Measurements from ENCODE around the gene DENND10.

DENND10 gene

GRCh38 chr10:119061926-119062325, 42.0 kb upstream of the DENND10 start:
- Histone ChIP-seq H3K4me1 (no peaks in the 10 kb centered on the region), H3K4me3 (ENCODE audit: low read depth, low read length) (no peak overlapping the region), H3K27me3 (no peaks in the 10 kb centered on the region), H3K36me3 (peaks cover 94% of the 10 kb centered on the region), H3K9me3 (no peaks in the 10 kb centered on the region)
- no peak for TF ChIP-seq CTCF (IDR thresholded peaks at IDR 0.05; ENCODE audit: low read depth, low read length)
- no peak for DNase-seq

- DNase-seq, result no peak
- peaks cover 79% of the 10 kb centered on the region for H3K36me3 ChIP-seq
- TF ChIP-seq CTCF (IDR thresholded peaks at IDR 0.05; ENCODE audit: low read depth, low read length), result no peak
- H3K4me3 ChIP-seq (ENCODE audit: low read depth, low read length), result no peak overlapping the region
- H3K9me3 ChIP-seq, result no peaks in the 10 kb centered on the region
- no peaks in the 10 kb centered on the region for H3K4me1 ChIP-seq
- no peaks in the 10 kb centered on the region for H3K27me3 ChIP-seq
Measured at GRCh38 chr10:119070395-119071165, 33.3 kb upstream of the DENND10 start.

- peaks cover 5% of the 10 kb centered on the region; the same call in 1 of the 2 replicates for H3K4me1 ChIP-seq
- peaks cover 66% of the 10 kb centered on the region for H3K36me3 ChIP-seq
- H3K4me3 ChIP-seq (ENCODE audit: low read depth, low read length), result no peak overlapping the region
Measured at GRCh38 chr10:119073584-119073983, 30.3 kb upstream of the DENND10 start.

GRCh38 chr10:119078422-119079179, 25.3 kb upstream of the DENND10 start:
- Histone ChIP-seq H3K4me3 (ENCODE audit: low read depth, low read length) (peak overlapping the region; percentile 96), H3K4me1 (peaks cover 5% of the 10 kb centered on the region; the same call in 1 of the 2 replicates), H3K27me3 (no peaks in the 10 kb centered on the region), H3K36me3 (peaks cover 39% of the 10 kb centered on the region), H3K9me3 (no peaks in the 10 kb centered on the region)
- TF ChIP-seq CTCF (IDR thresholded peaks at IDR 0.05; ENCODE audit: low read depth, low read length), result no peak
- no peak for DNase-seq

More at GRCh38 chr10:119073584-119073983, 30.3 kb upstream of the DENND10 start:
- DNase-seq, result no peak
- no peaks in the 10 kb centered on the region for H3K9me3 ChIP-seq
- no peaks in the 10 kb centered on the region for H3K27me3 ChIP-seq
- TF ChIP-seq CTCF (IDR thresholded peaks at IDR 0.05; ENCODE audit: low read depth, low read length), result no peak

- Histone ChIP-seq H3K27me3 (no peaks in the 10 kb centered on the region), H3K36me3 (peaks cover 32% of the 10 kb centered on the region)
- peak; percentile 66 for DNase-seq
Measured at GRCh38 chr10:119079599-119080520, 24.1 kb upstream of the DENND10 start.

More at GRCh38 chr10:119079599-119080520, 24.1 kb upstream of the DENND10 start:
- H3K4me1 ChIP-seq, result peaks cover 5% of the 10 kb centered on the region; the same call in 1 of the 2 replicates
- H3K4me3 ChIP-seq (ENCODE audit: low read depth, low read length), result peak overlapping the region; percentile 96
- no peaks in the 10 kb centered on the region for H3K9me3 ChIP-seq
- TF ChIP-seq CTCF (IDR thresholded peaks at IDR 0.05; ENCODE audit: low read depth, low read length), result no peak
